Activated T-cell treated with anti-CD3 and anti-CD28 coated beads for 48 hours (primary cell): ENCODE data around the gene MYO1C.

Source experiments
- DNase-seq: peaks from one replicate; pipeline ENCODE4 v3.0.0-alpha.2; 2020; ENCODE audit warnings: low read depth

MYO1C gene

GRCh38 chr17:1484676-1485422, 7.6 kb downstream of the MYO1C start:
- no peak for DNase-seq

GRCh38 chr17:1484060-1484535, 8.4 kb downstream of the MYO1C start:
- DNase-seq, result no peak

GRCh38 chr17:1482680-1483079, 9.8 kb downstream of the MYO1C start:
- no peak for DNase-seq

- no peak for DNase-seq
Observed at GRCh38 chr17:1481736-1482135, 10.8 kb downstream of the MYO1C start.

- DNase-seq, result no peak
Observed at GRCh38 chr17:1480747-1481465, 11.6 kb downstream of the MYO1C start.

GRCh38 chr17:1478418-1478817, 14.1 kb downstream of the MYO1C start:
- DNase-seq, result no peak

- no peak for DNase-seq
Observed at GRCh38 chr17:1475321-1475854, 17.1 kb downstream of the MYO1C start.

GRCh38 chr17:1474402-1475189, 17.9 kb downstream of the MYO1C start:
- no peak for DNase-seq

- DNase-seq, result no peak
Observed at GRCh38 chr17:1473841-1474240, 18.6 kb downstream of the MYO1C start.

GRCh38 chr17:1473170-1473569, 19.3 kb downstream of the MYO1C start:
- no peak for DNase-seq

- DNase-seq, result no peak
Observed at GRCh38 chr17:1471911-1472821, 20.3 kb downstream of the MYO1C start.

GRCh38 chr17:1471490-1471889, 21.0 kb downstream of the MYO1C start:
- DNase-seq, result no peak

GRCh38 chr17:1470755-1471462, 21.6 kb downstream of the MYO1C start:
- DNase-seq, result no peak

GRCh38 chr17:1470071-1470754, 22.3 kb downstream of the MYO1C start:
- no peak for DNase-seq

GRCh38 chr17:1469231-1469852, 23.1 kb downstream of the MYO1C start:
- DNase-seq, result no peak

GRCh38 chr17:1467898-1468492, 24.5 kb downstream of the MYO1C start:
- no peak for DNase-seq

- DNase-seq, result no peak
Observed at GRCh38 chr17:1467258-1467657, 25.2 kb downstream of the MYO1C start.

GRCh38 chr17:1464186-1464585, 28.3 kb downstream of the MYO1C start:
- no peak for DNase-seq
